Measurements from ENCODE around the gene SLC35G2.

DNA sequence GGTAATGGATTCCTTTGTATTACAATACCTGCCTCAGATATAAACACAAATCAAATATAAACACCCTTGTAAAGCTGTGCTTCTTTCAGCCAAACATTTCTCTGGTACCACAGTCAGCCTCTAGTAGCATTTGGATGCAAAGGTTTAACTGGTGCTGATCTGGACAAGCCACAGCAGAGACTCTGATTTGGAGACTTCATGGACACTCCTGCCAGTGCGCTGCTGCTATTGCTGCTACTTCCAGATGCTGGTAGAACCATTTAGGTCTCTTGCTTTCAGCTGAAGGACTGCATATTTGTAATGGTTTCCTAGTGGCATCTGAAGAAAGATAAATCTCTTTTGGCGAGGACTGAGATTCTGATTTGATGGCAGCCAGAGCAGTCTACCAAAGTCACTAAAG, 80.0 kb downstream of the SLC35G2 start:
- TF ChIP-seq, protein P1, sequence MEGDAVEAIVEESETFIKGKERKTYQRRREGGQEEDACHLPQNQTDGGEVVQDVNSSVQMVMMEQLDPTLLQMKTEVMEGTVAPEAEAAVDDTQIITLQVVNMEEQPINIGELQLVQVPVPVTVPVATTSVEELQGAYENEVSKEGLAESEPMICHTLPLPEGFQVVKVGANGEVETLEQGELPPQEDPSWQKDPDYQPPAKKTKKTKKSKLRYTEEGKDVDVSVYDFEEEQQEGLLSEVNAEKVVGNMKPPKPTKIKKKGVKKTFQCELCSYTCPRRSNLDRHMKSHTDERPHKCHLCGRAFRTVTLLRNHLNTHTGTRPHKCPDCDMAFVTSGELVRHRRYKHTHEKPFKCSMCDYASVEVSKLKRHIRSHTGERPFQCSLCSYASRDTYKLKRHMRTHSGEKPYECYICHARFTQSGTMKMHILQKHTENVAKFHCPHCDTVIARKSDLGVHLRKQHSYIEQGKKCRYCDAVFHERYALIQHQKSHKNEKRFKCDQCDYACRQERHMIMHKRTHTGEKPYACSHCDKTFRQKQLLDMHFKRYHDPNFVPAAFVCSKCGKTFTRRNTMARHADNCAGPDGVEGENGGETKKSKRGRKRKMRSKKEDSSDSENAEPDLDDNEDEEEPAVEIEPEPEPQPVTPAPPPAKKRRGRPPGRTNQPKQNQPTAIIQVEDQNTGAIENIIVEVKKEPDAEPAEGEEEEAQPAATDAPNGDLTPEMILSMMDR (IDR thresholded peaks at IDR 0.05; ENCODE audit: poor library complexity), result no peak
- TF ChIP-seq EZH2 (IDR thresholded peaks at IDR 0.05; ENCODE audit: borderline replicate concordance), result no peak

Data from hepatocyte (in vitro differentiated cells).